Osteocyte (in vitro differentiated cells): Measurements from ENCODE around the gene LUZP2. TPM values are rescaled to one million over a fixed set of nuclear protein-coding genes. Genes with fewer than 3 reads are reported as not detected.

ENCODE experiments used
- DNase-seq: peaks from one replicate; pipeline ENCODE4 v3.0.0; 2021; ENCODE audit warnings: mixed read lengths; ENCODE audit not compliant: unreplicated experiment; ENCODE audit errors: extremely low spot score
- H3K27ac Mint-ChIP-seq: one replicate; pipeline ENCODE4 v1.8.0; 2021; ENCODE audit warnings: mild to moderate bottlenecking, mixed read lengths; ENCODE audit not compliant: unreplicated experiment
- H3K27me3 Mint-ChIP-seq: one replicate; pipeline ENCODE4 v1.8.0; 2021; ENCODE audit warnings: mixed read lengths; ENCODE audit not compliant: unreplicated experiment
- H3K36me3 Mint-ChIP-seq: one replicate; pipeline ENCODE4 v1.8.0; 2021; ENCODE audit warnings: mixed read lengths; ENCODE audit not compliant: unreplicated experiment
- H3K4me1 Mint-ChIP-seq: one replicate; pipeline ENCODE4 v1.8.0; 2021; ENCODE audit warnings: mixed read lengths; ENCODE audit not compliant: unreplicated experiment
- H3K4me3 Mint-ChIP-seq: one replicate; pipeline ENCODE4 v1.8.0; 2021; ENCODE audit warnings: mild to moderate bottlenecking, moderate library complexity, mixed read lengths; ENCODE audit not compliant: unreplicated experiment
- H3K9me3 Mint-ChIP-seq: one replicate; pipeline ENCODE4 v1.8.0; 2021; ENCODE audit warnings: mixed read lengths; ENCODE audit not compliant: unreplicated experiment
- CTCF ChIP-seq: fragments of 200-600 bp; sonication (generic); IDR thresholded peaks from 2 replicates; pipeline ENCODE4 v1.5.0; 2021; ENCODE audit warnings: antibody characterized with exemption, mild to moderate bottlenecking, moderate library complexity
- total RNA-seq: library from RNA; stranded (reverse); gene quantifications from 2 replicates; pipeline ENCODE4 v1.2.1, GENCODE V29; 2021

Gene LUZP2
- total RNA-seq, 1 donor from 2014 or later = 3.5 TPM

DNA sequence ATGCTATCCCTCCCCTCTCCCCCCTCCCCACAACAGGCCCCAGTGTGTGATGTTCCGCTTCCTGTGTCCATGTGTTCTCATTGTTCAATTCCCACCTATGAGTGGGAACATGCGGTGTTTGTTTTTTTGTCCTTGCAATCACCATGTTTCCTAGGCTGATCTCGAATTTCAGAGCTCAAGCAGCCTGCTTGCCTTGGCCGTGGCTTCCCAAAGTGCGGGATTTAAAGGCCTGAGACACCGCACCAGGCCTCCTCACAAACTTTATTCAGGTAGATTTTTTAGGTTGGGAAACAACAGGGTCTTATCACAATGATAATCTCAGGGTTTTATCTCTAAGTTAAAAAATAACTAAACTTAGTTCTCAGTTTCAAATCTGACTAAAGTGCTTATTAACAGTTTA, 125.4 kb downstream of the LUZP2 start:
- DNase-seq = no peak

DNA sequence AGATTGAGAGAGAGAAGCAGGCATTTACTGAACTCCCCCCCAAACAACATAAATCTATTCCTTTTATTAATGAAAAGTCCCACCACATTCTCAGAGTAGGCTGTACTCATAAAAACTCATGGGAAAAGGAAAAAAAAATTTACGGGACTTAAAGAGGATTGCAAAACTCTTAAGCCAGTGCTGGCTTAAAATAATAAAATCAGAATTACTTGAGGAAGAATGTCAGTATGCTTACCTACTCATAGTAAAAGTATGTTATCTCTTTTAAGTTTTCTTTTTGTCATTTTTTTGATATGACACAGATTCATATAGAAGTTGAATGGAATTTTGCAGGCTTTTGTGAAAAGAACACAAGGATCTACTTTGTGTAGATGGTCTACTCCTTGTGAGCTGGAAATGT, 126.3 kb downstream of the LUZP2 start:
- Mint-ChIP-seq H3K36me3 (no peaks in the 10 kb centered on the region), H3K27ac (no peak overlapping the region), H3K4me1 (peaks cover 16% of the 10 kb centered on the region), H3K4me3 (no peak overlapping the region), H3K27me3 (no peaks in the 10 kb centered on the region), H3K9me3 (no peaks in the 10 kb centered on the region)
- no peak for DNase-seq
- no peak for TF ChIP-seq CTCF

More for the DNA sequence above, 125.4 kb downstream of the LUZP2 start:
- H3K9me3 Mint-ChIP-seq = no peaks in the 10 kb centered on the region
- no peak for TF ChIP-seq CTCF
- no peak overlapping the region for H3K27ac Mint-ChIP-seq
- no peak overlapping the region for H3K4me3 Mint-ChIP-seq
- H3K4me1 Mint-ChIP-seq = peaks cover 16% of the 10 kb centered on the region
- H3K36me3 Mint-ChIP-seq = no peaks in the 10 kb centered on the region
- H3K27me3 Mint-ChIP-seq = no peaks in the 10 kb centered on the region

DNA sequence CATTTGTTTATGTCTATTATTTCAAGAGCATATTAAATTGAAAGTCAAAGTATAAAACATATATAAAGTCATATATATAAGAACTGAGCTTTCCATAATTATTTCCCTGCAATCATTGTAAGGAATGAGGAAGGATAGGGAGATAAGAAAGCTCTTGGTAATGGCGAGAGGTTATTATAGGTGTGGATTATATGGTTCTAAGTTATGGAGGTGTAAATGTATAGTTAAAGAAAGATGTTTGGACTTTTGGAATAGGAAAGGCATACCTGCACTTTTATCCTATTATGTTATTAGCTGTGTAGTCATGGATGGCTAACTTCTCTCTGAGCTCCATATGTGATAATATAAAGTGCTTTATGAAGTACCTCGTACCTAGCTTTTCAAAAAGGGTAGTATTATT, 127.6 kb downstream of the LUZP2 start:
- no peaks in the 10 kb centered on the region for H3K36me3 Mint-ChIP-seq
- H3K27ac Mint-ChIP-seq = no peak overlapping the region
- H3K9me3 Mint-ChIP-seq = no peaks in the 10 kb centered on the region
- H3K4me3 Mint-ChIP-seq = no peak overlapping the region
- no peak for TF ChIP-seq CTCF
- no peak for DNase-seq
- peaks cover 16% of the 10 kb centered on the region for H3K4me1 Mint-ChIP-seq
- no peaks in the 10 kb centered on the region for H3K27me3 Mint-ChIP-seq

DNA sequence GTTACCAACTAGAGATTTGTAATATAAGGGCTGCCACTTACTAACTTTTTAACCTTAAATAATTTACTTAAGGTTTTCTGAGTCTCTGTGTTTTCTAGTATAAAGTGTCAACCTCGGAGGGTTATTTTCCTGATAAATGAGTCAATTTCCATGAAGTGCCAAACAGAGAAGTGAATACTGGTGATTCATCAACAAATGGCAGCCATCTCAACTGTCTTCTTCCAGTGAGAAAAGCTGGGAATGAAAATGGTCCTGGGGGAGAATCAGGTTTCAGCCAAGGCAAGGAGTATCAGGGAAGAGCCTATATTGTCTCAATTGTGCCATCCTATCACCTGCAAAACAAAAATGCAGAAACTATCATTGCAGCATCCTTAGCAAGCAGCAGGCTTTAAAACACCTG, 129.1 kb downstream of the LUZP2 start:
- TF ChIP-seq CTCF = no peak
- Mint-ChIP-seq H3K4me1 (peaks cover 16% of the 10 kb centered on the region), H3K27me3 (no peaks in the 10 kb centered on the region), H3K4me3 (no peak overlapping the region), H3K27ac (no peak overlapping the region), H3K9me3 (no peaks in the 10 kb centered on the region), H3K36me3 (no peaks in the 10 kb centered on the region)
- DNase-seq = no peak

- no peak for DNase-seq
- H3K27ac Mint-ChIP-seq = no peak overlapping the region
- H3K4me3 Mint-ChIP-seq = no peak overlapping the region
- no peaks in the 10 kb centered on the region for H3K27me3 Mint-ChIP-seq
- no peaks in the 10 kb centered on the region for H3K9me3 Mint-ChIP-seq
- peaks cover 4% of the 10 kb centered on the region for H3K4me1 Mint-ChIP-seq
- TF ChIP-seq CTCF = no peak
- no peaks in the 10 kb centered on the region for H3K36me3 Mint-ChIP-seq
These were observed 131.4 kb downstream of the LUZP2 start for GRCh38 chr11:24628224-24628776.
